HEK293 (cell line): Measurements from ENCODE around the gene NGF.

ENCODE experiments used
- CTCF ChIP-seq: fragments of 450-650 bp; formaldehyde crosslinking; IDR thresholded peaks from 2 replicates; pipeline ENCODE4 v1.5.1; 2016; ENCODE audit warnings: missing biosample characterization, missing genetic modification characterization
- KLF10 ChIP-seq: fragments of 450-650 bp; IDR thresholded peaks from 2 replicates; pipeline ENCODE4 v1.5.1; 2018; ENCODE audit warnings: missing biosample characterization, mild to moderate bottlenecking, missing genetic modification characterization
- REST ChIP-seq: fragments of 450-650 bp; formaldehyde crosslinking; IDR thresholded peaks from 2 replicates; pipeline ENCODE4 v1.5.1; 2016; ENCODE audit warnings: missing biosample characterization, missing genetic modification characterization
- SCRT2 ChIP-seq: fragments of 450-650 bp; formaldehyde crosslinking; IDR thresholded peaks from 2 replicates; pipeline ENCODE4 v1.5.1; 2016; ENCODE audit warnings: missing biosample characterization, missing genetic modification characterization
- SP3 ChIP-seq: fragments of 450-650 bp; formaldehyde crosslinking; IDR thresholded peaks from 2 replicates; pipeline ENCODE4 v1.5.1; 2016; ENCODE audit warnings: missing biosample characterization, missing genetic modification characterization
- ZNF132 ChIP-seq: fragments of 450-650 bp; formaldehyde crosslinking; IDR thresholded peaks from 2 replicates; pipeline ENCODE4 v1.5.1; 2017; ENCODE audit warnings: missing biosample characterization, missing genetic modification characterization, borderline replicate concordance
- ZNF138 ChIP-seq: fragments of 450-650 bp; formaldehyde crosslinking; IDR thresholded peaks from 2 replicates; pipeline ENCODE4 v1.5.1; 2016; ENCODE audit warnings: missing biosample characterization, missing genetic modification characterization, borderline replicate concordance
- ZNF23 ChIP-seq: fragments of 450-650 bp; formaldehyde crosslinking; IDR thresholded peaks from 2 replicates; pipeline ENCODE4 v1.5.1; 2016; ENCODE audit warnings: missing biosample characterization, missing genetic modification characterization, borderline replicate concordance
- ZNF266 ChIP-seq: fragments of 450-650 bp; formaldehyde crosslinking; IDR thresholded peaks from 2 replicates; pipeline ENCODE4 v1.5.1; 2016; ENCODE audit warnings: missing biosample characterization, missing genetic modification characterization, low read depth
- ZNF335 ChIP-seq: fragments of 450-650 bp; formaldehyde crosslinking; conservative IDR thresholded peaks from 2 replicates; pipeline ENCODE4 v1.5.1; 2016; ENCODE audit warnings: missing biosample characterization, missing genetic modification characterization
- ZNF354C ChIP-seq: fragments of 450-650 bp; formaldehyde crosslinking; IDR thresholded peaks from 2 replicates; pipeline ENCODE4 v1.5.1; 2016; ENCODE audit warnings: missing biosample characterization, missing genetic modification characterization, low read depth, borderline replicate concordance
- ZNF416 ChIP-seq: fragments of 450-650 bp; formaldehyde crosslinking; IDR thresholded peaks from 2 replicates; pipeline ENCODE4 v1.5.1; 2016; ENCODE audit warnings: missing biosample characterization, missing genetic modification characterization
- ZNF701 ChIP-seq: fragments of 450-650 bp; formaldehyde crosslinking; IDR thresholded peaks from 2 replicates; pipeline ENCODE4 v1.5.1; 2016; ENCODE audit warnings: missing biosample characterization, missing genetic modification characterization
- TF ChIP-seq, protein P1 (sequence below): fragments of 450-650 bp; formaldehyde crosslinking; conservative IDR thresholded peaks from 2 replicates; pipeline ENCODE4 v1.5.1; 2016; ENCODE audit warnings: low read depth, missing biosample characterization, missing genetic modification characterization

DNA sequence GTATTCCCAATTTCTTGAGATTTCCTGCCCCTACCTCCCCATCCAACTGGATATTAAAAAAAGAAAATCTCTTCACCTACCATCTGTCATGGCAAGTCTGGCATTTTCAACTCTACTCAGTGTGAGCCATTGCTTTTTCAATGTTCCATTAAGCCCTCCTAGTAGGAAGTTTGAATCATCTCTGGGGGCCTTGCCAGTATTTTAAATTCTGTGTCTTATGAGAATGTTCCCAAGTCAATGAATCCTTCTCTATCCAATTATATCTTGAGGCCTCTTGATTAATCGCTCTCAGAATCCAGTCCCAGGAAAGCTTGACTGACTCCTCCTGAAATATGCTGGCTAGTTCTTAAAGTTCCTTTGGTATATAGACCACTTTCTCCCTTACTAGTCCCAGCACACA, 91.5 kb downstream of the NGF start:
- TF ChIP-seq CTCF (tag by site-specific recombination) (no peak), SP3 (tag by site-specific recombination) (no peak), ZNF138 (tag by site-specific recombination) (no peak), KLF10 (tag by site-specific recombination) (no peak), SCRT2 (tag by site-specific recombination) (no peak), REST (tag by site-specific recombination) (no peak), ZNF335 (tag by site-specific recombination) (no peak), ZNF266 (tag by site-specific recombination) (no peak), ZNF354C (no peak), ZNF132 (tag by site-specific recombination) (no peak), ZNF23 (tag by site-specific recombination) (no peak), ZNF416 (tag by site-specific recombination) (no peak), ZNF701 (tag by site-specific recombination) (no peak)
- TF ChIP-seq, protein P1, sequence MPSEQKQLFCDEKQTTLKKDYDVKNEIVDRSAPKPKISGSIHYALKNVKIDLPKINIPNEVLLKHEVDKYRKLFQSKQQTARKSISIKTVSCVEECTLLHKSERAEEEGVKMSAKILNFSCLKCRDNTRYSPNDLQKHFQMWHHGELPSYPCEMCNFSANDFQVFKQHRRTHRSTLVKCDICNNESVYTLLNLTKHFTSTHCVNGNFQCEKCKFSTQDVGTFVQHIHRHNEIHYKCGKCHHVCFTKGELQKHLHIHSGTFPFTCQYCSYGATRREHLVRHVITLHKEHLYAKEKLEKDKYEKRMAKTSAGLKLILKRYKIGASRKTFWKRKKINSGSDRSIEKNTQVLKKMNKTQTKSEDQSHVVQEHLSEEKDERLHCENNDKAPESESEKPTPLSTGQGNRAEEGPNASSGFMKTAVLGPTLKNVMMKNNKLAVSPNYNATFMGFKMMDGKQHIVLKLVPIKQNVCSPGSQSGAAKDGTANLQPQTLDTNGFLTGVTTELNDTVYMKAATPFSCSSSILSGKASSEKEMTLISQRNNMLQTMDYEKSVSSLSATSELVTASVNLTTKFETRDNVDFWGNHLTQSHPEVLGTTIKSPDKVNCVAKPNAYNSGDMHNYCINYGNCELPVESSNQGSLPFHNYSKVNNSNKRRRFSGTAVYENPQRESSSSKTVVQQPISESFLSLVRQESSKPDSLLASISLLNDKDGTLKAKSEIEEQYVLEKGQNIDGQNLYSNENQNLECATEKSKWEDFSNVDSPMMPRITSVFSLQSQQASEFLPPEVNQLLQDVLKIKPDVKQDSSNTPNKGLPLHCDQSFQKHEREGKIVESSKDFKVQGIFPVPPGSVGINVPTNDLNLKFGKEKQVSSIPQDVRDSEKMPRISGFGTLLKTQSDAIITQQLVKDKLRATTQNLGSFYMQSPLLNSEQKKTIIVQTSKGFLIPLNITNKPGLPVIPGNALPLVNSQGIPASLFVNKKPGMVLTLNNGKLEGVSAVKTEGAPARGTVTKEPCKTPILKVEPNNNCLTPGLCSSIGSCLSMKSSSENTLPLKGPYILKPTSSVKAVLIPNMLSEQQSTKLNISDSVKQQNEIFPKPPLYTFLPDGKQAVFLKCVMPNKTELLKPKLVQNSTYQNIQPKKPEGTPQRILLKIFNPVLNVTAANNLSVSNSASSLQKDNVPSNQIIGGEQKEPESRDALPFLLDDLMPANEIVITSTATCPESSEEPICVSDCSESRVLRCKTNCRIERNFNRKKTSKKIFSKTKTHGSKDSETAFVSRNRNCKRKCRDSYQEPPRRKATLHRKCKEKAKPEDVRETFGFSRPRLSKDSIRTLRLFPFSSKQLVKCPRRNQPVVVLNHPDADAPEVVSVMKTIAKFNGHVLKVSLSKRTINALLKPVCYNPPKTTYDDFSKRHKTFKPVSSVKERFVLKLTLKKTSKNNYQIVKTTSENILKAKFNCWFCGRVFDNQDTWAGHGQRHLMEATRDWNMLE (tag by site-specific recombination), result no peak
